Loucy (cell line): ENCODE measurements around the gene LARGE2.

Source experiments
- EZH2phosphoT487 ChIP-seq: fragments of 200-600 bp; IDR thresholded peaks from 2 replicates; pipeline ENCODE4 v1.6.1; 2018; ENCODE audit warnings: antibody characterized with exemption, mild to moderate bottlenecking, moderate library complexity, borderline replicate concordance
- TF ChIP-seq, protein P1 (sequence below): fragments of 200-600 bp; sonication (generic); conservative IDR thresholded peaks from 2 replicates; pipeline ENCODE4 v1.5.1; 2014; ENCODE audit warnings: mild to moderate bottlenecking, antibody characterized with exemption, low read length

DNA sequence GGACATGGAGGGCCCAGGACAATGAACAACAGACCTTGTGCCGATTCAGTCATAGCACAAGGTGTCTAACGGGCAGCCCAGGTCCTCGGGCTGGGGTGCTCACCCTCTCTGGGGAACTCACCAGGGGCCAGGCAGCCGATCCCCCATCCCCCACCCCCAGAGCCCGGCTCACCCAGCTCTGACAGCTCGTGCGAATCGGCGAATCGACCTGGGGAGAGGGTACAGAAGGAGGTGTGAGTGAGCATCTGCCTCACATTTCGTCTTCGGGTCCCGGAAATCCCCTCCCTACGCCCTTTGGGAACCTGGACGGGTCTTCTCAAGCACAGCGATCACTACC, 5.2 kb upstream of the LARGE2 start:
- TF ChIP-seq, protein P1, sequence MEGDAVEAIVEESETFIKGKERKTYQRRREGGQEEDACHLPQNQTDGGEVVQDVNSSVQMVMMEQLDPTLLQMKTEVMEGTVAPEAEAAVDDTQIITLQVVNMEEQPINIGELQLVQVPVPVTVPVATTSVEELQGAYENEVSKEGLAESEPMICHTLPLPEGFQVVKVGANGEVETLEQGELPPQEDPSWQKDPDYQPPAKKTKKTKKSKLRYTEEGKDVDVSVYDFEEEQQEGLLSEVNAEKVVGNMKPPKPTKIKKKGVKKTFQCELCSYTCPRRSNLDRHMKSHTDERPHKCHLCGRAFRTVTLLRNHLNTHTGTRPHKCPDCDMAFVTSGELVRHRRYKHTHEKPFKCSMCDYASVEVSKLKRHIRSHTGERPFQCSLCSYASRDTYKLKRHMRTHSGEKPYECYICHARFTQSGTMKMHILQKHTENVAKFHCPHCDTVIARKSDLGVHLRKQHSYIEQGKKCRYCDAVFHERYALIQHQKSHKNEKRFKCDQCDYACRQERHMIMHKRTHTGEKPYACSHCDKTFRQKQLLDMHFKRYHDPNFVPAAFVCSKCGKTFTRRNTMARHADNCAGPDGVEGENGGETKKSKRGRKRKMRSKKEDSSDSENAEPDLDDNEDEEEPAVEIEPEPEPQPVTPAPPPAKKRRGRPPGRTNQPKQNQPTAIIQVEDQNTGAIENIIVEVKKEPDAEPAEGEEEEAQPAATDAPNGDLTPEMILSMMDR = no peak
- no peak for TF ChIP-seq EZH2phosphoT487
